Measurements from ENCODE around the gene INPP1.

Gene INPP1

GRCh38 chr2:190408538-190409271 is 65.3 kb downstream of the INPP1 start:
- peak; percentile 33 to 41 for DNase-seq (ENCODE audit: low read depth in 2 of 2)

GRCh38 chr2:190409616-190410015 is 66.2 kb downstream of the INPP1 start:
- no peak for DNase-seq (ENCODE audit: low read depth in 2 of 2)

DNA sequence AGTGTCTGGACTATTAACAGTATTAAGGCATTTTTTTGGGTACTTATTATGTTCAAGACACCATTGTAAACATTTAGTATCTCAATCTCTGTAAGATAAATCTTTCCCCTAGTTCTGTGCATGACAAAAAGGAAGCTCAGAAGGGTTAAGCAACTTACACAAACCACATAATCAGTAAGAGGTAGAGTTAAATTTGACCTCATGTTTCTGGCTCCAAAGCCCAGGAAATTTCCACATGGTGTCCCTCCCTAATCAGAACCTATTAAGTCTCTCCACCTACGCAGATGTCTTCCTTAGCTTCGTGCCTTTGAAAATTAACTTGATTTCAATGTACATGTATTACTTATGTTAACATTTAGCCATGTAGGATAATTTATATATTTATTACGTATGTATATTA is 66.8 kb downstream of the INPP1 start:
- no peak for DNase-seq (ENCODE audit: low read depth in 2 of 2)

DNA sequence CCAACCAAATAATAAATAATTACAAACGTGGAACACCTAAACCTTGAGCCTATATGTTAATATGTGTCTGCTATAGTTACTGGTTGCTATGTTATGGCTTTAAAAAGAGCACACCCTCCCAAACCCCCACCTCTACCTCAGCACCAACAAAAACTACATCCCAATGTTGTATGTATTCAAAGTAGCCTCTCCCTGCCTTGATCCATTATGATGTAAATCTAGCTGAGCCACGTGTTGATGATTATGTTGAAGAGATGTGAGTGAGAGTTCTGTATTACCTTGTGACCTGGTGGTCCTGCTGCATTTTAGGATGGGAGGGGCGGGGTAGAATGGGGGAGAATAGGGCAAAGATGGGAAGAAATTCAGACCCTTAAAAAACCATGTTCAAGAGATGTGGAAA is 69.6 kb downstream of the INPP1 start:
- DNase-seq (ENCODE audit: low read depth in 2 of 2) = no peak

GRCh38 chr2:190413421-190413820 is 70.0 kb downstream of the INPP1 start:
- no peak for DNase-seq (ENCODE audit: low read depth in 2 of 2)

DNA sequence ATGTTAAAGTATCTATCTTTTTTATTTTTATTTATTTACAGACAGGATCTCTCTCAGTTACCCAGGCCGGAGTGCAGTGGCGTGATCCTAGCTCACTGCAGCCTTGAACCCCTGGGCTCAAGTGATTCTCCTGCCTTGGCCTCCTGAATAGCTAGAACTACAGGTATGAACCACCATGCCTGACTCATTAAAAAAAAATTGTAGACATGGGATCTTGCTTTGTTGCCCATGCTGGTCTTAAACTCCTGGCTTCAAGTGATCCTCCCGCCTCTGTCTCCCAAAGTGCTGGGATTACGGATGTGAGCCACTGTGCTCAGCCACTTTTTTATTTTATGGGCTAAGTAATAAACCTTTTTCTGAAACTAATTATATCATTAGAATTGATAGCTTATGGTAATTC is 71.9 kb downstream of the INPP1 start:
- no peak for DNase-seq (ENCODE audit: low read depth in 2 of 2)

DNA sequence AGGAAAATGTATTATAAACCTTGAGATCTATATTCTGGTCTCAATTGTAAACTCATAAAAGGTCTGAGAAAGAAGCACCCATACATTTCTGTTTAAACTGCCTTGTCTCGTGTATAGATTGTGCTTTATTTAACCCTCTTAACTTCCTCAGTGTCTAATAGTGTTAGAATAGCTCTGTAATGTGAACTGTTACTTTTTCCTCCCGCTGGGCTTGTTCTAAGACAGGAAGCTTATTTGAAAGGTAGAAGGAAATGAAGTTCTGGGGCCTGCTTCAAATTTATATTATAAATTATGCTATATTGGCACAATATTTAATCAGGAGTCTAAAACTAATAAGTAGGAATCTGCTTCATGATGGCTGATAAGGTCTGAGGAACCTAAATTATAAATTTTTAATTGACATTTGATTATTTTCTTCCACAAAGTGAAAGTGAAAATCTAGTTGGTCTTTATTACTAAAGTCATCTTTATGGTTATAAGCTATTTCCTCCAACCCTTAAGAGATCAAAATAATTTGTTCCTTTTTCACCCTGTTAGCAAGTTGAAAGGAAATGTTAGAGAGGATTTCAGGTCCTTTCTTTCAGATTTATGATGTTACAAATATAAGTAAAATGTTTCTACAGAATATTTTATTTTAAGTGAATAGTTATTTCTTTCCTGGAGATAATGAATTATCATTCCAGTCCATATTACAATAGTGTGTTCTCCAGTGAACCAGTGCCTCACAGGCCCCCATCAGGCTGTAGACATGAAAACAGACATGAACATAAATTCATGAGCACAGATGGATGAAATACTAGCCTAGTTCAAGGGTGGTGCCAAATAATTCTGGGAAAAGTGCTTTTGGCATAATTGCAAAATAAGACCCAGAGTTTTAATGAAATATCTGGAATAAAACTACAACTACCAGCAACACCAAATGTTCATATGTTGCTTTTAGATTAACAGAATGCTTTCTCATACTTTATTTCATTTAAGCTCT is 72.7 kb downstream of the INPP1 start:
- DNase-seq (ENCODE audit: low read depth in 2 of 2) = no peak

- no peak for DNase-seq (ENCODE audit: low read depth in 2 of 2)
Observed at GRCh38 chr2:190417045-190417842, 73.9 kb downstream of the INPP1 start.

DNA sequence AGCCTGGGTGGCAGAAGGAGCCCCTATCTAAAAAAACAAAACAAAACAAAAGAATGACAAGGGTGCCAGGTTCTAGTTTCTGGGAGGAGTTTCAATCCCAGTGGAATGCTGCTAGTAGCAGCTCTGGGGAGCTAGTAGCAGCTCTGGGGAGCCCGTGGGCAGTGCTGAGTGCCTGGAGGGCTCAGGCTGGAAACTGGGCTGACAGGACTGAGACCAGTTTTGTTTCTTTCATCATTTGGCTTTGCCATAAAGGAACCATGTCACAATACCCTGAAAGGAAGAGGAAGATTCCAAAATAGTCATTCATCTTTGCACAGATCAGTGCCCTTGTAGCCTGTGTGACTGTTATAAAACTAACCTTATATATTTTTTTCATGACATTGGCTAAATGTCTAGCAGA is 75.3 kb downstream of the INPP1 start:
- DNase-seq (ENCODE audit: low read depth in 2 of 2) = no peak

GRCh38 chr2:190420801-190421200 is 77.4 kb downstream of the INPP1 start:
- DNase-seq (ENCODE audit: low read depth in 2 of 2) = no peak
